Measurements from ENCODE around the gene CLEC10A. TPM values are rescaled to one million over a fixed set of nuclear protein-coding genes. Genes with fewer than 3 reads are reported as not detected.
"Not testable (repeated sequence)": the region's sequence is repeated elsewhere in the genome, so short reads cannot be mapped to it uniquely, and the experiment has no call there.

CLEC10A gene
- total RNA-seq, 1 donor from 2014 or later = 7.7 TPM

DNA sequence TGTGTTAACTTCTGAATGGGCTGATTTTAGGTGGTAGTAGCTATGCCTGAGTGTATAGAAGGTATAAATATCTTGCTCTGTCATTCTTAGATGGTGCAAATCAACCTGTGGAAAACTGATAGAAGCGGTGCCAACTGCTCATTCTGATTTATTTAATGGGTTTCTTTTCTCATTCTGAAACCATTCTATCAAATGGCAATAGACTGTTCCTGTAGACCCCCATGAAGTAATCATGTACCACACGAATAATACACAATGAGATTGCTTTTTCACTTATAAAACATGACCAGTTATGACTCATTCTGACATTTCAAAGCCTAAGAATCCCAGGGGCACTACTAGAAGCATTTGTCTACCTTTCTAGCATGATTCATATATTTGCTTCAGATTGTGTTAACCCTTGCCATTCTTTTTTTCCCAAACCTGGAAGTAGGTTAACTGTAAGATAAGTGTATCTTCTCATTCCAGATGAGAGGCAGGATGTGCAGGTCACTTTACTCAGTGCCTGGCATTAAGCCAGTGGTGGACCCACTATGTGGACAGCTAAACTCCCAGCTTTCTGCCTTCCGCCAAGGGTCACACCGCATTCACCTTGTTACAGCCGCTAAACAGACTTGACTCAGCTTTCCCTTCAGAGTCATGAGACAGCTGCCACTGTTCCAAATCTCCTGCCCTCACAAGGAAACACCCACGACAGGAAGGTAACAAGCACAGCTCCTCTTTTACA, 19.7 kb downstream of the CLEC10A start:
- Histone ChIP-seq H3K9me3 (no peaks in the 10 kb centered on the region), H3K4me1 (no peaks in the 10 kb centered on the region), H3K36me3 (no peaks in the 10 kb centered on the region), H3K27ac (no peak overlapping the region), H3K27me3 (ENCODE audit: low read depth) (peaks cover 3% of the 10 kb centered on the region), H3K4me3 (no peak overlapping the region)
- no peak for DNase-seq
- intact Hi-C loops (cut with DNase I) = no loop called here
- ATAC-seq = no peak
- TF ChIP-seq, protein P1, sequence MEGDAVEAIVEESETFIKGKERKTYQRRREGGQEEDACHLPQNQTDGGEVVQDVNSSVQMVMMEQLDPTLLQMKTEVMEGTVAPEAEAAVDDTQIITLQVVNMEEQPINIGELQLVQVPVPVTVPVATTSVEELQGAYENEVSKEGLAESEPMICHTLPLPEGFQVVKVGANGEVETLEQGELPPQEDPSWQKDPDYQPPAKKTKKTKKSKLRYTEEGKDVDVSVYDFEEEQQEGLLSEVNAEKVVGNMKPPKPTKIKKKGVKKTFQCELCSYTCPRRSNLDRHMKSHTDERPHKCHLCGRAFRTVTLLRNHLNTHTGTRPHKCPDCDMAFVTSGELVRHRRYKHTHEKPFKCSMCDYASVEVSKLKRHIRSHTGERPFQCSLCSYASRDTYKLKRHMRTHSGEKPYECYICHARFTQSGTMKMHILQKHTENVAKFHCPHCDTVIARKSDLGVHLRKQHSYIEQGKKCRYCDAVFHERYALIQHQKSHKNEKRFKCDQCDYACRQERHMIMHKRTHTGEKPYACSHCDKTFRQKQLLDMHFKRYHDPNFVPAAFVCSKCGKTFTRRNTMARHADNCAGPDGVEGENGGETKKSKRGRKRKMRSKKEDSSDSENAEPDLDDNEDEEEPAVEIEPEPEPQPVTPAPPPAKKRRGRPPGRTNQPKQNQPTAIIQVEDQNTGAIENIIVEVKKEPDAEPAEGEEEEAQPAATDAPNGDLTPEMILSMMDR (IDR thresholded peaks at IDR 0.05) = no peak

DNA sequence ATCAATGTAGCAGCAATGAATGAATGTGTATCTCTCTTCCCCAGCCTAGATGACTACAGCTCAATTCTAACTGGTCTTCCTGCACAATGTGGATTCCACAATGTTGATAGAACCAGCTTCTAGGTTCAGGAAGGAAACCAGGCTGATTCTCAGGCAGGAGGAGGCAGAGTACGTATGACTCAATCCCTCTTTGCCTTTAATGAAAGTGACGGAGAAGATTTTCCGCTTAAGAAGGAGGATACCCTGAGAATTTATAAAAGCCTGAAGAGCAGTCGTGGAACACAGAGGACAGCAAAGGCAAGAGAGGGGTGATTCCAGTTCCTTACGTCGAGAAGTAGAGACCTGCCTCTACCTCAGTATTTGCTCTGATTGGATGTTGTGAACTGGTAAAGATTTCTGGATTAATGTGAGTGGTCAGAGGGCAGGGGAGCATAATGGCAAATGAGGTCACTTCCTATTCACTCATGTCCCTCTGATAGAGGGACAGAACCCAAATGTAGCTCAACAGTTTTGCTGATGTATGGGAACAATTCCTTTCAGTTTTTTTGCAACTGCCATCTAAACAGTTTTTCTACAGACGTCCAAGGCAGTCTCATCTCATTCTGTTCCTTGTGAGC, 21.1 kb downstream of the CLEC10A start:
- DNase-seq (no peak), ATAC-seq (no peak)
- intact Hi-C loops (cut with DNase I) = no loop called here

DNA sequence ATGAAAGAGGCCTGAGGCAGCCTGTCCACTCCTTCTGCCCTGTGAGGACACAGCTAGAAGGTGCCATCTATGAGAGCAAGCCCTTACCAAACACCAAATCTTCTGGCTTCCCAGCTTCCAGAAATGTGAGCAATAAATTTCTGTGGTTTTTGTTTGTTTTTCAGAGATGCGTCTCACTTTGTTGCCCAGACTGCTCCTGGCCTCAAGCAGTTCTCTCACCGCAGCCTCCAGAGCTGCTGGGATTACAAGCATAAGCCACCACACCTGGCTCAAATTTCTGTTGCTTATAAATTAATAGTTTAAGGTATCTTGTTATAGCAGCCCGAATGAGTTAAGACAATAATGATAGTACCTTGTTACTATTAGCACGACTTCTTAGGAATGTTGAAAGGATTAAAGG, 23.7 kb downstream of the CLEC10A start:
- no peak overlapping the region for H3K27ac ChIP-seq
- no peaks in the 10 kb centered on the region for H3K4me1 ChIP-seq
- H3K9me3 ChIP-seq = no peaks in the 10 kb centered on the region
- ATAC-seq (no peak), DNase-seq (no peak)
- no peak overlapping the region for H3K4me3 ChIP-seq
- TF ChIP-seq, protein P1 (IDR thresholded peaks at IDR 0.05) = no peak
- H3K36me3 ChIP-seq = no peaks in the 10 kb centered on the region
- intact Hi-C loops (cut with DNase I) = no loop called here
- H3K27me3 ChIP-seq (ENCODE audit: low read depth) = peaks cover 3% of the 10 kb centered on the region

More for the DNA sequence above, 21.1 kb downstream of the CLEC10A start:
- TF ChIP-seq, protein P1 (IDR thresholded peaks at IDR 0.05) = no peak
- H3K9me3 ChIP-seq = no peaks in the 10 kb centered on the region
- H3K27ac ChIP-seq = no peak overlapping the region
- H3K27me3 ChIP-seq (ENCODE audit: low read depth) = peaks cover 3% of the 10 kb centered on the region
- no peaks in the 10 kb centered on the region for H3K4me1 ChIP-seq
- no peaks in the 10 kb centered on the region for H3K36me3 ChIP-seq
- H3K4me3 ChIP-seq = no peak overlapping the region

DNA sequence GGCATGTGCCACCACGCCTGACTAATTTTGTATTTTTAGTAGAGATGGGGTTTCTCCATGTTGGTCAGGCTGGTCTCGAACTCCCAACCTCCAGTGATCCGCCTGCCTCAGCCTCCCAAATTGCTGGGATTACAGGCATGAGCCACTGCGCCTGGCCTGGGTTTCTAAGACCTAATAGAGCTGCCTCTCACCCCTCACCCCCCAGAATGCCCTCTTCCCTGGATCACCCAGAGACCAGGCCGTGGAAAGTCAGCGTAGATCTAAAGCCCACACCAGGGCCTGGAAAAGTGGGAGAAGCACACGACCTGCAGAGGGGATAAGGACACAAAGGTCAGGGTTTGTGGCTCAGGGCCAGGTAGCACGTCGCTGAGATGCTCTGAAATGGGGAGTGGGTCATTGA, 29.5 kb downstream of the CLEC10A start:
- intact Hi-C loops (cut with DNase I) = loop anchor here (5.0 kb wide), 1 partner anchor 87 kb away; no protein-coding TSS in a partner anchor

DNA sequence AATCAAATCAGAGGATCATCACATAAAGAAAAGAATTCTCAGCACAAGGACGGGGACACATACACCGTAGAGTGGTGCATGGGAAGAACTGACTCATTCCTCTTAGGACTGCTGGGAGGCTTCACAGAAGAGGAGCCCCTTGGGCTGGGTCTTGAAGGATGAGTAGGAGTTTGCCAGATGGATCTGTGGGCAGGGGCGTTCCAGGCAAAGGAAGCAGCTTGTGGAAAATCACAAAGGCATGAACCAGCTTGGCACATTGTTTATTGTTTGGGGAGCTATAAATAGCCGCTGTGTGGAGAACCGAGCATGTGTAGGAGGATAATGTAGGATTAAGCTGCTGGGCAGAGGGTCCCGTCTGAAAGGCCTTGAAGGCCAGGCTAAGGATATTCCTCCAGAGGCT, 31.1 kb downstream of the CLEC10A start:
- H3K4me1 ChIP-seq = peaks cover 12% of the 10 kb centered on the region
- no peak overlapping the region for H3K4me3 ChIP-seq
- H3K27ac ChIP-seq = no peak overlapping the region
- H3K9me3 ChIP-seq = no peaks in the 10 kb centered on the region
- intact Hi-C loops (cut with DNase I) = no loop called here
- ATAC-seq (no peak), DNase-seq (no peak)
- TF ChIP-seq, protein P1 (IDR thresholded peaks at IDR 0.05) = no peak
- H3K27me3 ChIP-seq (ENCODE audit: low read depth) = peaks cover 4% of the 10 kb centered on the region
- no peaks in the 10 kb centered on the region for H3K36me3 ChIP-seq

More for the DNA sequence above, 29.5 kb downstream of the CLEC10A start:
- H3K4me3 ChIP-seq; DNase-seq; H3K9me3 ChIP-seq; H3K4me1 ChIP-seq; H3K36me3 ChIP-seq; ATAC-seq; H3K27me3 ChIP-seq (ENCODE audit: low read depth); H3K27ac ChIP-seq: not testable (repeated sequence)

DNA sequence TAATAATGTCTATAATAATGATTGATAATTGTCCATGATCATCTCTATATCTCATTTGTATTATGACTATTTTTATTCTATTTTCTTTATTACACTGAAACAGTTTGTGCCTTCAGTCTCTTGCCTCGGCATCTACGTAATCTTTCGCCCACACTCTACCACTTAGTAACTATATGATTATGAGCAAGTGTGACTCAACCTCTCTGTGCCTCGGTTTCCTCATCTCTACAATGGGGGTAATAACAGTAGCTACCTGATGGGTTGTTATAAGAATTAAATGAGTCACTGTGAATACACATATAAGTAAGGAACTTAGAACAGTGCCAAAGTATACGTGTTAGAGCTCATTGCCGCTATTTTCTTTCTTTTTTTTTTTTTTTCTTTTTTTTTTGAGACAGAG, 32.5 kb downstream of the CLEC10A start:
- intact Hi-C loops (cut with DNase I) = no loop called here
- ATAC-seq (no peak), DNase-seq (no peak)
- Histone ChIP-seq H3K27me3 (ENCODE audit: low read depth) (peaks cover 17% of the 10 kb centered on the region), H3K27ac (peak overlapping the region; percentile 85), H3K4me3 (peak overlapping the region; percentile 46), H3K4me1 (peaks cover 26% of the 10 kb centered on the region), H3K36me3 (no peaks in the 10 kb centered on the region), H3K9me3 (no peaks in the 10 kb centered on the region)
- TF ChIP-seq, protein P1 (IDR thresholded peaks at IDR 0.05) = no peak

DNA sequence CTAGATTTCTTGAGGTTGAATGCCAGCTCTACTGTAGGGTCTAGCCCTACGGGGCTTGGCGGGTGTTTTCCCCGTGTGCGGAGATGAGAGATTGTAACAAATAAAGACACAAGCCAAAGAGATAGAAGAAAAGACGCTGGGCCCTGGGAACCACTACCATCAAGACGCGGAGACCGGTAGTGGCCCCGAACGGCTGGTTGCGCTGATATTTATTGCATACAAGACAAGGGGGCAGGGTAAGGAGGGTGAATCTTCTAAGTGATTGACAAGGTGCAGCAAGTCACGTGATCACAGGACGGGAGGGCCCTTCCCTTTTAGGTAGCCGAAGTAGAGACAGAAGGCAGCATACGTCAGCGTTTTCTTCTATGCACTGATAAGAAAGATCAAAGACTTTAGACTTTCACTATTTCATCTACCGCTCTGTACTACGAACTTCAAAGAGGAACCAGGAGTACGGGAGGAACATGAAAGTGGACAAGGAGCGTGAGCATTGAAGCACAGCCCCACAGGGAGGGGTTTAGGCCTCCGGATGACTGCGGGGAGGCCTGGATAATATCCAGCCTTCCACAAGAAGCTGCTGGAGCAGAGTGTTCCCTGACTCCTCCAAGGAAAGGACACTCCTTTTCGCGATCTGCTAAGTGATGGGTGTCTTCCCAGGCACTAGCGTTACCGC, 33.2 kb downstream of the CLEC10A start:
- H3K4me1 ChIP-seq = peaks cover 29% of the 10 kb centered on the region
- H3K36me3 ChIP-seq; H3K9me3 ChIP-seq; intact Hi-C loops (cut with DNase I): not testable (repeated sequence)
- H3K27me3 ChIP-seq (ENCODE audit: low read depth) = peaks cover 24% of the 10 kb centered on the region
- peak overlapping the region; percentile 85 for H3K27ac ChIP-seq
- DNase-seq (peak; percentile 62), ATAC-seq (peak in 1 of 2 donors; percentile 34)
- H3K4me3 ChIP-seq = peak overlapping the region; percentile 46
